ENCODE data around the gene ARMC7. TPM values are rescaled to one million over a fixed set of nuclear protein-coding genes. Genes with fewer than 3 reads are reported as not detected.

ARMC7 gene
- total RNA-seq, 1 experiment from 2014 or later = 43.2 TPM

DNA sequence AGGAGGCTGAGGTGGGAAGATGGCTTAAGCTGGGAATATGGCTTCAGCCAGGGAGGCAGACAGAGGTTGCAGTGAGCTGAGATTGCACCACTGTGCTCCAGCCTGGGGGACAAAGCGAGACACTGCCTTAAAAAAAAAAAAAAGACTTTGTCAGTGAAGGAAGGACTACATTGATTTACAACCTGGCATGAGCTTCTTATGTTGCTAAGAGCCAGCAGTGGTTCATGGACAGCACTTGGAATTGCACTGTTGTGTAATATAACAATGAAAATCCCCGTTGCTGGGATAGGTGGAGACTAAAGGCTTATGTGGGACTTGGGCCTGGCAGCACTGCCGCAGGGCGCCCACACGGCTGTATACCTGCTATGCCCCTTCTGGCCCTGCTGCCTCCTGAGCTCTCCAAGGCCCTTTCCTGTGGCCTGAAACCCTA is 36.1 kb upstream of the ARMC7 start:
- H3K27me3 ChIP-seq (ENCODE audit: insufficient read depth, low read length) = no peaks in the 10 kb centered on the region
- TF ChIP-seq, protein P1, sequence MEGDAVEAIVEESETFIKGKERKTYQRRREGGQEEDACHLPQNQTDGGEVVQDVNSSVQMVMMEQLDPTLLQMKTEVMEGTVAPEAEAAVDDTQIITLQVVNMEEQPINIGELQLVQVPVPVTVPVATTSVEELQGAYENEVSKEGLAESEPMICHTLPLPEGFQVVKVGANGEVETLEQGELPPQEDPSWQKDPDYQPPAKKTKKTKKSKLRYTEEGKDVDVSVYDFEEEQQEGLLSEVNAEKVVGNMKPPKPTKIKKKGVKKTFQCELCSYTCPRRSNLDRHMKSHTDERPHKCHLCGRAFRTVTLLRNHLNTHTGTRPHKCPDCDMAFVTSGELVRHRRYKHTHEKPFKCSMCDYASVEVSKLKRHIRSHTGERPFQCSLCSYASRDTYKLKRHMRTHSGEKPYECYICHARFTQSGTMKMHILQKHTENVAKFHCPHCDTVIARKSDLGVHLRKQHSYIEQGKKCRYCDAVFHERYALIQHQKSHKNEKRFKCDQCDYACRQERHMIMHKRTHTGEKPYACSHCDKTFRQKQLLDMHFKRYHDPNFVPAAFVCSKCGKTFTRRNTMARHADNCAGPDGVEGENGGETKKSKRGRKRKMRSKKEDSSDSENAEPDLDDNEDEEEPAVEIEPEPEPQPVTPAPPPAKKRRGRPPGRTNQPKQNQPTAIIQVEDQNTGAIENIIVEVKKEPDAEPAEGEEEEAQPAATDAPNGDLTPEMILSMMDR (IDR thresholded peaks at IDR 0.05 in 2 of 3, conservative IDR thresholded peaks at IDR 0.05 in 1 of 3; ENCODE audit: borderline replicate concordance in 1 of 3, insufficient read depth in 1 of 3, low read depth in 2 of 3, low read length in 2 of 3) = no peak
- TF ChIP-seq CBX3 (IDR thresholded peaks at IDR 0.05; ENCODE audit: low read depth) (no peak), TCF7L2 (IDR thresholded peaks at IDR 0.05; ENCODE audit: borderline replicate concordance, extremely low read depth, insufficient read depth, insufficient read length) (no peak), ELF1 (IDR thresholded peaks at IDR 0.05; ENCODE audit: borderline replicate concordance, low read depth) (no peak), EZH2phosphoT487 (IDR thresholded peaks at IDR 0.05; ENCODE audit: borderline replicate concordance) (no peak), FOSL1 (IDR thresholded peaks at IDR 0.05; ENCODE audit: low read depth) (no peak), CEBPB (IDR thresholded peaks at IDR 0.05; ENCODE audit: low read depth) (no peak), EGR1 (IDR thresholded peaks at IDR 0.05; ENCODE audit: low read depth) (no peak), JUND (IDR thresholded peaks at IDR 0.05) (no peak), ZNF274 (IDR thresholded peaks at IDR 0.05; ENCODE audit: low read depth, low read length) (no peak), SIN3A (IDR thresholded peaks at IDR 0.05; ENCODE audit: low read depth) (no peak), SP1 (IDR thresholded peaks at IDR 0.05; ENCODE audit: low read depth) (no peak), YY1 (IDR thresholded peaks at IDR 0.05; ENCODE audit: extremely low read depth, insufficient replicate concordance, low read depth, low read length) (no peak), POLR2A (IDR thresholded peaks at IDR 0.05; ENCODE audit: borderline replicate concordance, extremely low read depth, insufficient read depth, insufficient read length) (no peak), POLR2AphosphoS5 (IDR thresholded peaks at IDR 0.05; ENCODE audit: low read depth, low read length) (no peak), MAX (IDR thresholded peaks at IDR 0.05) (no peak), SRF (IDR thresholded peaks at IDR 0.05; ENCODE audit: low read depth) (no peak), RAD21 (IDR thresholded peaks at IDR 0.05; ENCODE audit: low read depth) (no peak)
- TF ChIP-seq, protein P2, sequence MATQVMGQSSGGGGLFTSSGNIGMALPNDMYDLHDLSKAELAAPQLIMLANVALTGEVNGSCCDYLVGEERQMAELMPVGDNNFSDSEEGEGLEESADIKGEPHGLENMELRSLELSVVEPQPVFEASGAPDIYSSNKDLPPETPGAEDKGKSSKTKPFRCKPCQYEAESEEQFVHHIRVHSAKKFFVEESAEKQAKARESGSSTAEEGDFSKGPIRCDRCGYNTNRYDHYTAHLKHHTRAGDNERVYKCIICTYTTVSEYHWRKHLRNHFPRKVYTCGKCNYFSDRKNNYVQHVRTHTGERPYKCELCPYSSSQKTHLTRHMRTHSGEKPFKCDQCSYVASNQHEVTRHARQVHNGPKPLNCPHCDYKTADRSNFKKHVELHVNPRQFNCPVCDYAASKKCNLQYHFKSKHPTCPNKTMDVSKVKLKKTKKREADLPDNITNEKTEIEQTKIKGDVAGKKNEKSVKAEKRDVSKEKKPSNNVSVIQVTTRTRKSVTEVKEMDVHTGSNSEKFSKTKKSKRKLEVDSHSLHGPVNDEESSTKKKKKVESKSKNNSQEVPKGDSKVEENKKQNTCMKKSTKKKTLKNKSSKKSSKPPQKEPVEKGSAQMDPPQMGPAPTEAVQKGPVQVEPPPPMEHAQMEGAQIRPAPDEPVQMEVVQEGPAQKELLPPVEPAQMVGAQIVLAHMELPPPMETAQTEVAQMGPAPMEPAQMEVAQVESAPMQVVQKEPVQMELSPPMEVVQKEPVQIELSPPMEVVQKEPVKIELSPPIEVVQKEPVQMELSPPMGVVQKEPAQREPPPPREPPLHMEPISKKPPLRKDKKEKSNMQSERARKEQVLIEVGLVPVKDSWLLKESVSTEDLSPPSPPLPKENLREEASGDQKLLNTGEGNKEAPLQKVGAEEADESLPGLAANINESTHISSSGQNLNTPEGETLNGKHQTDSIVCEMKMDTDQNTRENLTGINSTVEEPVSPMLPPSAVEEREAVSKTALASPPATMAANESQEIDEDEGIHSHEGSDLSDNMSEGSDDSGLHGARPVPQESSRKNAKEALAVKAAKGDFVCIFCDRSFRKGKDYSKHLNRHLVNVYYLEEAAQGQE (IDR thresholded peaks at IDR 0.05; ENCODE audit: low read depth) = no peak
- BruUV-seq (replicated peaks) = no TSS peak
- no peaks in the 10 kb centered on the region for H3K79me2 ChIP-seq (ENCODE audit: insufficient read depth, low read length)
- ChIA-PET RAD21 (ENCODE audit: low non-redundant PET in 1 of 2, low total read pairs in 2 of 2, uncharacterized antibody in 2 of 2, unreplicated experiment in 2 of 2) (no interaction called here), CTCF (interaction anchor here (1.5 kb wide), 1 partner anchor 32 kb away, joined by 4 read pairs; no protein-coding TSS in a partner anchor), POLR2A (interaction anchor here (0.8 to 1.6 kb wide), 2 partner anchors 13 to 14 kb away, joined by 3 to 6 read pairs; partner anchors contain the start of gene SLC16A5)
- no peaks in the 10 kb centered on the region for H3K36me3 ChIP-seq (ENCODE audit: control insufficient read depth in 1 of 2, insufficient read depth in 2 of 2, low read length in 2 of 2)
- no peak for DNase-seq (ENCODE audit: low read depth, low spot score)
- 0 out of 2 replicates have a peak overlapping the region, but pooled peaks have one; percentile 4 for H3K9ac ChIP-seq (ENCODE audit: low read length)
- H3K27ac ChIP-seq (ENCODE audit: low read depth, low read length) = no peak overlapping the region
- H3K4me1 ChIP-seq (ENCODE audit: control insufficient read depth in 1 of 2, insufficient read depth in 2 of 2, low read length in 2 of 2) = peaks cover 46 to 47% of the 10 kb centered on the region in 2 experiments
- no peaks in the 10 kb centered on the region for H3K9me2 ChIP-seq (ENCODE audit: insufficient read depth)
- intact Hi-C loops (cut with micrococcal nuclease) = loop anchor here (5.0 kb wide), 2 partner anchors 34 to 129 kb away; partner anchors contain the start of gene ARMC7
- H2AFZ ChIP-seq (ENCODE audit: low read depth, low read length, poor library complexity, severe bottlenecking) = no peak overlapping the region
- no peaks in the 10 kb centered on the region for H3K9me3 ChIP-seq (ENCODE audit: control insufficient read depth in 1 of 2, insufficient read depth in 1 of 2, low read depth in 1 of 2, low read length in 2 of 2)
- no peak for ATAC-seq
- no peaks in the 10 kb centered on the region for H4K20me1 ChIP-seq (ENCODE audit: insufficient read depth)
- no peak overlapping the region for H3K4me2 ChIP-seq (ENCODE audit: low read length)
- H3K4me3 ChIP-seq (replicated peaks in 1 of 2; ENCODE audit: low read depth in 1 of 2, low read length in 2 of 2) = no peak overlapping the region

Measured in HCT116 (cell line).